ENCODE data around the gene ATP6V0B. TPM values are rescaled to one million over a fixed set of nuclear protein-coding genes. Genes with fewer than 3 reads are reported as not detected.

The ATP6V0B gene
- total and polyA plus RNA-seq, 11 donors = 71.4 to 235 (median 93.2) TPM

- no peaks in the 10 kb centered on the region for H3K9me3 ChIP-seq
- DNase-seq (peak in 4 of 5 donors; percentile 42 to 58 (median 54)), ATAC-seq (peak in 1 of 4 donors; percentile 3)
- TF ChIP-seq CTCF (IDR thresholded peaks at IDR 0.05) = no peak
- no peak for TF ChIP-seq POLR2A (IDR thresholded peaks at IDR 0.05)
- peak within 1 kb of the TSS in 11 of 12 donors; percentile 34 to 76 (median 60) for H3K27ac ChIP-seq
- intact Hi-C loops (cut with DNase I) = no loop called here
- 6 to 10% (median 8%) methylated on average over 24 to 54 of the region's 54 CpGs for WGBS, 4 donors
- peak within 1 kb of the TSS; percentile 61 to 97 (median 79) for H3K4me3 ChIP-seq
- H3K36me3 ChIP-seq = peaks cover 0 to 29% (median 19%) of the 10 kb centered on the region in 9 donors
- H3K4me1 ChIP-seq = peaks cover 3 to 57% (median 43%) of the 10 kb centered on the region in 12 donors
- H3K27me3 ChIP-seq = no peaks in the 10 kb centered on the region
Observed at GRCh38 chr1:43978551-43979260, 3.9 kb downstream of the ATP6V0B start, which contains the start of gene B4GALT2. B4GALT2 (plus strand) TSS chr1:43979210; CDS start chr1:43981161, 1,951 bp downstream.

GRCh38 chr1:43979261-43979527 lies 4.4 kb downstream of the ATP6V0B start:
- DNase-seq = no peak
- H3K4me3 ChIP-seq = peak overlapping the region; percentile 61 to 97 (median 79)
- TF ChIP-seq CTCF (IDR thresholded peaks at IDR 0.05) (no peak), POLR2A (IDR thresholded peaks at IDR 0.05) (no peak)
- peaks cover 0 to 29% (median 19%) of the 10 kb centered on the region in 9 donors for H3K36me3 ChIP-seq
- intact Hi-C loops (cut with DNase I) = no loop called here
- H3K4me1 ChIP-seq = peaks cover 0 to 52% (median 41%) of the 10 kb centered on the region in 12 donors
- H3K9me3 ChIP-seq = no peaks in the 10 kb centered on the region
- WGBS, 4 donors = 0% methylated on average over 45 of the region's 45 CpGs; no CpG with 5 or more reads in 2 of the 4 donors
- ATAC-seq = no peak
- H3K27ac ChIP-seq = peak overlapping the region in 11 of 12 donors; percentile 34 to 76 (median 60)
- H3K27me3 ChIP-seq = no peaks in the 10 kb centered on the region

- Histone ChIP-seq H3K4me3 (peak overlapping the region; percentile 61 to 97 (median 79)), H3K36me3 (peaks cover 0 to 29% (median 19%) of the 10 kb centered on the region in 9 donors), H3K9me3 (no peaks in the 10 kb centered on the region), H3K27ac (peak overlapping the region in 11 of 12 donors; percentile 34 to 76 (median 60)), H3K4me1 (peaks cover 0 to 49% (median 40%) of the 10 kb centered on the region in 12 donors), H3K27me3 (no peaks in the 10 kb centered on the region)
- WGBS, 4 donors = 0 to 8% (median 3%) methylated on average over 8 to 45 of the region's 45 CpGs
- TF ChIP-seq POLR2A (IDR thresholded peaks at IDR 0.05) = no peak
- TF ChIP-seq CTCF (IDR thresholded peaks at IDR 0.05) = no peak
- ATAC-seq = peak in 3 of 4 donors; percentile 23 to 60 (median 42)
- intact Hi-C loops (cut with DNase I) = no loop called here
- peak; percentile 57 to 80 (median 69) for DNase-seq
Observed at GRCh38 chr1:43979528-43980254, 4.9 kb downstream of the ATP6V0B start.

Data from heart left ventricle (tissue), 16 donors.